Stimulated activated CD4-positive, alpha-beta T cell treated with anti-CD3 and anti-CD28 coated beads, Interleukin-2, amount 100 ng/mL, for 24 hours (primary cell): ENCODE results near the gene FSTL4.

ENCODE experiments used
- DNase-seq, 2 donors: peaks; one replicate each; pipeline ENCODE4 v3.0.0-alpha.2; 2020

FSTL4 gene

DNA sequence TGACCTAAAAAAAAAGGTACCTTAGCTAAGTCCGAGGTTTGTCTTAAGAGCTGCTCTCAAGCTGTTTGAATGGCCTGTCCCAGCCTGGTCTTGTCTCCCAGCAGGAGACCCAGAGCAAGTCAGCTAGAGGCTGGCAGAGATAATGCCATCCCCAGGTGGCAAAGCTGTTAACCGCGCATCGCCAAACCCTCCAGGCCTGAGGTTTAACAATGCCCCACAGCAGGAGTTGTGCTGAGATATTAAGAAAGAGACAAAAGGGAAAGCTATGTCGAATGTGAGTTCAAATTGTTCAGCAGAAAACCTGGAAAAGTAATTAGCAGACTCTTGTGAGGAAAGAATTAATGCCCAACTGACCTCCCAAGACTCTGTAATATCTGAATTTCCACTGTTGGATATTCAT is 187.1 kb downstream of the FSTL4 start:
- no peak for DNase-seq

DNA sequence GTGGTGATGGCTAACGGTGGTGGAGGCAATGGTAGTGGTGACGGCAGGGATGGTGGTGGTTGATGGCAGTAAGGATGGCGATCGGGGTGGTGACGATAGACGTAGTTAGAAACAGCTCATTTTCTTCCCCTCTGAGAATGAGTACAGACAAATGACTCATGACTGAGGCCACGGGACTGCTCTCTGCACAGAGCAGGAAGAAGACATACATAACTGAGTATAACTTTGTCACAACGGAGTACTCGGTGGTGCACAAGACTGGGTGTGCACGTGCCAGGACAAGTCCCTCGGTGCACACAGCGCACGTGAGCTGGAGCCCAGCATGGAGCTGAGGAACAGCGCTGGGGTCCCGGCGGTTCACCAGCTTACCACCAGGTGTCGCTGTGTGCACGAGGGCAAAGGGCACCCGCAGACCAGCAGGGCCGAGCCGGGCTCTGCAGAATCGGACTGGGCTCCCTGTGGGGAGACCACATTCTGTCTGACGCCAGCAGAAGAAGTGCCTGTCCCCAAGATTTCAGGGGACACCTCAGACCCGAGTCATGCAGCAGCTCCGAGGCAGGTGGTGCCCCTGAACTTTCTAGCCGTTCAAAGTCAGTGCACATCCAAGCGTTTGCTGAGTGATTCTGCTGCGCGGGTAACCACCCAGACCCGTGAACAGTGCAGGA is 188.6 kb downstream of the FSTL4 start:
- DNase-seq, result peak; percentile 79 to 85

DNA sequence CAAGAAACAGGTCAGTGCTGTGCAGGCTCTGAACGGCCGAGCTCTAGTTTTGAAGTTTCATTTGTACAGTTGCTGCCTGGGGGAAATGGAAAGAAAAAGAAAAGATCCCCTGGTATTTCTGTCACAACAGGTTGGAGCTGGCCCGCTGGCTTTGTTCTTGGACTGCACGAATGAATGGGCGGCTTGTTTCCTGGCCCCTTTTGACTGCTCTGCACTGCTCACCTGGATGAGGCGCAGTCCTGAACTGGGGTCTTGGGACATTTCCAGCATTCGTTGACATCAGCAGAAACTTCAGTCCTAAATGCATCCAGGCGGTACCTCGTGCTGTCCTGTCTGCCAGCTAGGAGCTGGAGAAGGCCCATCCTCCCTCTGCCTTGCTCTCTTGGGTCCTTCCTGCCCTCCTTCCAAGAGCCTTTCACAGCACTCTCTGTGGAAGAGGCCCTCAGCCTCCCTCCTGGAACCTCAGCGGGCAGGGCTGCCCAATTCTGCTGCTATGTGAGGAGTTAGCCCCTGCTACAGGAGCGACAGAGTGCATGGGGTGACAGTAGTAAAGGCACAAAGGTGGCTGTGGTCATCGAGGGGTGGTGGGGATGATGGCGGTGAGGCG is 189.2 kb downstream of the FSTL4 start:
- DNase-seq, result no peak

DNA sequence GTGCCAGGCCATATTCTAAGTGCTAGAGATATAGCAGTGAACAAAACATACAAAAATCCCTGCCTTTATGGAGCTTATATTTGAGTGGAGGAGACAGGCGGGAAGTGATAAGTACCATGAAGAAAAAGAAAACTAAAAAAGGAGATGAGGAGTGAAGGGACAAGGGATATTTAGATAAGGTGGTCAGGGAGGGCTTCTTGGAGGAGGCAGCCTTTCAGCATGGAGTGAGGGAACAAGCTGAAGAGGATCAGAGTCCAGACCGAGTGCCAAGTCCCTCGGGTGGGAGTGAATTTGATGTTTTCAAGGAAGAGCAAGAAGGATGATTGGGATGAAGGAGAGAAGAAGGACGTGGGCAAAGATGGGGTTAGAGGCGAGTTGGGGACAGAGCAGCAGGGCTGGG is 190.5 kb downstream of the FSTL4 start:
- no peak for DNase-seq

DNA sequence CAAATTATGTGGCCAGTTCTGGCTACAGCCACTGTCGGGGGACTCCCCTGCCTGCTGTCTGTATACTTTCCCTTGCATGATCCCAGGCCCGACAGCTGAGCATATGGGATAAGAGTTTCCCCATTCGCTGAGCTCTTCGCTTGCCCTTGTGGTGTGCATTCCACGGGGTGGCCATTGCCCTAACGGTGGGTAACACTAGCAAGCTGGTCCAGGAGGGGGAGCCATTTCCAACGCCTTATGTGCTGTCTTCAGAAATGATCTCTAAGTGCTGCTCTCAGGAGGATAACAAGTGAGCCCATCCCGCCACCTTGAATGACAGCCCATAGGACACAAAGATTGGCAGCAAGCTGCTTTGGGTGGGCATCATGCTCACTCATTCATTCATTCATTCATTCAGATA is 190.9 kb downstream of the FSTL4 start:
- peak; percentile 29 to 40 for DNase-seq

DNA sequence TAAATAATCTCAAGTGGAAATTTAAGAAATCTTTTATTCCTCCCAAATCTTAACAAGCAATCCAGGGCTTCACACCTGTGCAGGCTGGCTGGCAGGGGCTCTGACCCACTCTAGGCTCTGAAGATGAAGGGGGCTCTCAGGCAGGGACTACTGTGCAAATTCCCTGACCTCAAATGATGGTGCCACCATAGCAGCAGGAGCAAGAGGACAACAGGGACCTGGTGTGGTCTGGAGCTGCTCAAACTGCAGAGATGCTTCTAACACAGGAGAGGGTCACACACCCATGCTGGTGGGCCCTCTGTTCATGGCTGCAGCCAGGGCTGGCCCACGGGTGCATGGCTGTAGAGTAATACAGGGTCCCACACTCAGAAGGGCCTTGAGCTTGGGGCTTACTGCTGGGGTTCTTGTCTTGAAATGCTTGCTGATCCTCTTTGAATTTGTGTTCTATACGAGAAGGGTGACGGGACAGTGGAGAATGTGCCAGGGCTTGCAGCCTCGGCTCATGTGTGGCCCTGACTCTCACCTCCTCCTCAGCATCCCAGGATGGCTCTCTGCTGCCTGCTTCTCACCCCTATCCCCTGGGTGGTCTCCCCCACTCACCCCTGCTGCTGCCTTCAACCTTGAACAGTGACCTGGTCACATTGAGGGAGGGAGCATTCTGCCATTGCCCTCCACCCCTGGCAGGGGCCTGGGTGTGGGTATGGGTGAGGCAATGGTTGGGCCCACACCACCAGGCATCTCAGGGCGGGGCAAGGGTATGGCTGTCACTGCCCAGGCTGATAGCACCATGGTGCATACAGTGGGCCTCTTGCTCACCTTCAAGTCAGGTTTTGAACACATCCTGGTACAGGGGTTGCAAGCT is 191.7 kb downstream of the FSTL4 start:
- DNase-seq, result no peak

DNA sequence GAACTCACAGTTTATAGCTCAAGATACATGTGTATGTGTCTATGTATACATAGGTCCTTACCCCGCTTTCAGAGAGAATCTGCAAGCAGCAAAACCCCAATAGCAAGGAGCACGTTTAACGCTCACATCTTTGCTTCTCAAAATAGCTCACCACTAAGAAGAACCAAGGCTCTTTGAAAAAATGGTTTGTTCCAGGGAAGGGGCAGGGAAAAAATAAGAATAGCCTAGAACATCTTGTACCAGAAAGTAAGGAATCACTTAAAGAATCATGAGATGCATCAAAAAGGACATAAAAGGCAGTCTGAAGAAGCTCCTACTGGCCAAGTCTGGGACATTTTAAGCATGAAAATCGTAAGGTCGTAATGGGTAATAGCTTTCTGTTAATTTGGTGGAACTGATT is 196.4 kb downstream of the FSTL4 start:
- DNase-seq, result no peak

DNA sequence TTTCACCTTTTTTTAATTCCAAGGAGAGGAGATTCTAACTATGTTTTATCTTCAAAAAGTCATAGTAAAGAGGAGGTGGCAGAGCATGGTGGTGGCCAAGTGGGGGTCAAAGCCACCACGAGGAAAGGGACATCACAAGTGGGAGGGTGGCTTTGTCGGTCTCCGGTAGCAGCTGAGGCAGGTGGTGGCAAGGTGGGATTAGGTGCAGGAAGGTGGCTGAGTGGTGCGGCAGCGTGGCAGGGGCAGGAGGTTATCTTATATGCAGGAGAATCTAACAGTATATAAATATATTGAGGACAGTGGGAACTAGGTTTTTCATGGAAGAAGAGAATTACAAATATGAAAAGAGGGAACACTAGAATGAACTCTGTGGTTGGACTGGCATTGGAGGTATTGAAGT is 196.8 kb downstream of the FSTL4 start:
- no peak for DNase-seq

DNA sequence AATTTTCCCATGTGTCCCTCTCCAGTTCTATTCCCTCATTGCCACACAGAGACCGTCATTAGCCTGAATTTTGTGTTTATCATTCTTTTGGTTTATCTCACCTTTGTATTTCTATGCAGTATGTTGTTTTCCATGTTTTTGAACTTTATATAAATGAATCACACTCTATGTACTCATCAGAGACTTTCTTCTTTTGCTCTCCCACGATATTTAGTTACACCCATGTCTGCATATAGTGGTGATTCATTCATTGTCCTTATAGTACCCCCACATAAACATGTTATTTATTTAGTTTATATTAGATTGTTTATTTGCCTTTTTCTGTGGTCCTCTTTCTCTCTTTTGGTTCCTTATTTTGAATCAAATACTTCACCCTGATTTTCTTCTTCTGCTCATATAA is 199.7 kb downstream of the FSTL4 start:
- DNase-seq, result no peak

DNA sequence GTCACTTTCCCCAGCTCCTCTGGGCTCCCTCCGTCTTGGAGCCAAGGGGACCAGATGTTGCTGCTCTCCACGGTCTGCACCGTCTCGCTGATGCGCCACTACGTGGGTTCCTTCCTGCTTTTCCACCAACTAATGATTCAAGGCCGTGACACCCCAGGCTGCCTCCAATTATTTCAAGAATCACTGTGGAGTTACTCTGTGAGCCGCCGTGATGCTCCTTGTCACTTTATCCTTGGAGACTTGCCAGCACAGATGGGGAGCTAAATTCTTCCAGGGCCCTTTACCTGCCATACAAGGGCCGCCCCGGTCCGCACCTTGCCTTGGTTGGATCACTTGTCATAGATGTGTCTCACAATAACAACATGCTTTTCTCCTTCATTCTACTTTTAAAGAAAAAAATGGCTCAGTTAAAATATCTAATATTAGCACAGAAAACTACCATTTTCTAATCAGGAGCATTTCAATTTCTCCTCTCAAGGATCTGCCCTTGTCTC is 202.0 kb downstream of the FSTL4 start:
- no peak for DNase-seq

DNA sequence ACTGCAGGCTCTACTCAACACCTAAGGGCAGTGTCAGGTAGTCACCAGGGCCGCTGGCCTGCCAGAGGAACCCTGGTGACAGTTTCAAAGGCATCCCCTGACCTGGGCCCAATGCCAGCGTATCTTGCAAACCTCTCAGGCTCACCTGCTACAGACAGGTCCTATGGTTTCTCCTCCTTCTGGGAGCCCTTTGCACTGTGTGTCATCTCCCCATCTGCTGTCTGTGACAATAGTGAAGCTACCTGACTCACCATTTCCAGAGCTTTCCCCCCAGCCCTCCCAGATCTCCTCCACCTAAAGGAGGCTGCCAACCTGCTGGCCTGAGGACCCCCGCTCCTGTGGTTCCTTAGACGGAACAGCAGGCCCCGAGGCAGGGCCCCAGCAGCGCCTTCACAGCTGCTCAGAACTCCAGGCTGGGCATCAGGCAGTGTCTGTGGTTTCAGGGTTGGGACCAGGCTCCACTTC is 203.1 kb downstream of the FSTL4 start:
- no peak for DNase-seq

DNA sequence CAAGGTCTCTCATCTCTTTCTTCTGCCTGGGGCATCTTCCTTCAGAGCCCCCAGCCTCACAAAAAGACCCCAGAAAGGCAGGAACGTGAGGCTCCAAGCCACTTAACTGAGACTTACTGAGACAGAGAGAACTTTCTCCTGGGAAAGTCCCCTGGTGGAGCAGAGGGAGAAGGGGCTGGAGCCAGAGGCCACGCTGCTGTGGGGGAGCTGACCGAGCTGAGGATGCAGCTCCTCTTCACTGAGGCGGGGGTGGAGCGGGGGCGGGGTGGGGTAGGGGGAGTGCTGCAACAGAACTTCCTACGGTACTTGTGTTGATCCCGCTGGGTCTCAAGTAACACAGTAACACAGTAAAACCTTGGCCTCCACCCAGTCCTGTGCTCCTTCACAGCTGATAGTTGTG is 204.0 kb downstream of the FSTL4 start:
- DNase-seq, result no peak

DNA sequence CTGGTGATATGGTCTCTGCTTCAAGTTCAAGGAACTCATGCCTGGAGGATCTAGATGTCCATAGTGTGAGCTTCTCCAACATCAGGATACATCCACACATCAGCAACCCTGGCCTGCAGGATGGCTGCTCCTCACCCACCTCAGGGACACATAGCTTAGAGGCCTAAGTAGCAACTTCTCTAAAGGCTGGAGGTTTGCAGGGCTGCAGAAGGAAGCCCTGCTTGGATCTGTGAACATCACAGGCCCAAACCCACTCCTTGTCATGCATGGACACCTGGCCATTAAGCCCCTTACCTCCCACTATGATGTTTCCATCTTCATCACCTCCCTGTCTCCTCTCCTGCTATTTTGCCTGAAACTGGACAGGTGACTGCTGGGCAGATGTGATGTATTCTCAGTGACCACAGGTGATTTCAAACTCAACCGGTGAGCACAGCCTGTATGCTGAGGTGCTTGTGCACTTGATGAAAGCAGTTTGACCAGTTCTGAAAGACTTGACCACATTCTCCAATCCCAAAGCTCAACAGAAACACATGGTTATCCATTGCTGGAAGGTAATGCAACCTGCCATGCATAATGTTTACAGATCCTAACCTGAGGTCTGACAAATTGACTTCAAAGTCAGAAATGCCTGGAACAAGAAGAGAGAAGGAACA is 205.2 kb downstream of the FSTL4 start:
- DNase-seq, result no peak

DNA sequence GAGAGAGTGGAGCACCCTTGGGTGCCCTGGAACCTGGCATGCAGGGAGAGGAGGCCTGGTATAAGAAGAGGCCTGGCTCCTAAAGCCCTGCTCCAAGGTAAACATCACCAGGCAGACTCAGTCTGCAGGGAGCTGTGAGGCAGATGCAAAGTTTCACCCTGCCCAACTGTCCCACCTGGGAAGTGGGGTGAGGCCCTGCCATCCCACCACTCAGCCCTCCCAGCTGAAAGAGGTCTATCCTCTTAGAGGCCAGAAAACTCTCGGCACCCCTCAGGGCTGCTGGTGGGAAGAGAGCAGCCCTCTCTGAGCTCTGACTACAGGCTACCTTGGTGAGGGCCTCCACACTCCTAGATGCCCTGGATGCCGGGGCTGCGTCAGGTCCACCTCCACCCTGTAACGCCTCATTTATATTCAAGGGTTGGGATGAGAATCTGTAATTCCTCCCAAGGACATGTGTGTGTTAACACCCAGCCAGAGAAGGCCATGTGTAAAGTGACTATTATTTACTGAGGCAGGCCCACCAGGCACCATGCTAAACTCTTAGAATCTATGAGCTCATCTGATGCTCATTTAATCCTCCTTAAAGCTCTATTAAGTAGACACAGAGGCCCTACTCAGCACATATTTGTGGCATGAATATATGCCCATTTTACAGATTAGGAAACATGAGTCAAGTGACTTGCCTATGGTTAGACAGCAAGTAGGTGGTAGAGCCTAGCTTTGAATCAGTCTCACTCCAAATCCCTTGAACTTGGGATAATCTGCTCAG is 205.9 kb downstream of the FSTL4 start:
- peak in 1 of 2 donors; percentile 1 for DNase-seq

DNA sequence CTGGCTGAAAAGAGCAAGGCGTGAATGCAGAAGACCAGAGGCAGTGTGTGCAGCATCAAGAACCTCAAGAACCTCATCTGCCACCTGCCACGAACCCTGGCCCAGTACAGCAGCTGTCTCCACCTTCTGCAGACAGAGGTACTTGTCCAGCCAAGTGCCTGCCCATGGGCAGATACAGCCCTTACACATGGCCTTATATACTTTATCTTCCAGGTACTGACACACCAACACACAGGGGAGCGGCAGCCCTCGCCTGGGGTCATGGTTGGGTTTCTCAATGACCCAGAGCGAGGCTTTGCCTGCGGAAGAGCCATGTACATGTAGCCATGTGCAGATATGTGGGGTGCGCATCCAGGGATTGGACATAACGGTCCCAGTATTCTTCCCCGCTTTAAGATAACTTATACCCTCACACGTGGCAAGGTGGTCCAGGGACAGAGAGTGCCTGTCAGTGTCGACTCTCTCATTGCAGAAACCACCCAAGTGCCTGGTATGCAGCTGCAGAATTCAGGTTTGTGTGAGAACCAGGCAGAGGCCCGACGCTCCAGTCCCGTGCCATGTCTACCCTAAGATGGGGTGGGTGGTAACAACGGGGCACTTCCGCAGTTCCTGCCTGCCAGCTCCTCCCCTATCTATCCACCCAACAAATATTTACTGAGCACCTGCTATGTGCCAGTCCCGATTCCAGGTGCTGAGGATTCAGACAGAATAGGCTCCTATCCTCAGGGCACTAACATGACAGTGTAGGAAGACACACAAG is 206.9 kb downstream of the FSTL4 start:
- peak in 1 of 2 donors; percentile 6 for DNase-seq

DNA sequence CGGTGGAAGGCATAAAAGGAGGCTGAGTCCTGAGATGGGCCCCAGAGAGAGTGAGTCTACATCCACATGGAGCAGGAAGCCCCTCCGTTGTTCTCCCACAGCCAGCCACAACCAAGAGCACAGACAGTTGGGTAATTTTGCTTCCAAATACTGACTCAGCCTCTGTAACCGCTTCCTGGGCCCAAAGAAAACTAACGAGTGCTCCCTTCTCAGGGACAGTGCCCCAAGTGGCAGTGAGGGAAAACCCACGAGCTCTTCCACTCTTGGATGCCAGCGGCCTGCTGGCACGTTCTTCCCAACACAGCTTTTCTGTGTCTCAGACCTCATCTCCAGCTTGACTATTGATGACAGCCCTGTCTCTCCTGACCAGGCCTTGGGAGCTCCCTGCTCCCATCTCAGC is 207.6 kb downstream of the FSTL4 start:
- DNase-seq, result peak in 1 of 2 donors; percentile 10

DNA sequence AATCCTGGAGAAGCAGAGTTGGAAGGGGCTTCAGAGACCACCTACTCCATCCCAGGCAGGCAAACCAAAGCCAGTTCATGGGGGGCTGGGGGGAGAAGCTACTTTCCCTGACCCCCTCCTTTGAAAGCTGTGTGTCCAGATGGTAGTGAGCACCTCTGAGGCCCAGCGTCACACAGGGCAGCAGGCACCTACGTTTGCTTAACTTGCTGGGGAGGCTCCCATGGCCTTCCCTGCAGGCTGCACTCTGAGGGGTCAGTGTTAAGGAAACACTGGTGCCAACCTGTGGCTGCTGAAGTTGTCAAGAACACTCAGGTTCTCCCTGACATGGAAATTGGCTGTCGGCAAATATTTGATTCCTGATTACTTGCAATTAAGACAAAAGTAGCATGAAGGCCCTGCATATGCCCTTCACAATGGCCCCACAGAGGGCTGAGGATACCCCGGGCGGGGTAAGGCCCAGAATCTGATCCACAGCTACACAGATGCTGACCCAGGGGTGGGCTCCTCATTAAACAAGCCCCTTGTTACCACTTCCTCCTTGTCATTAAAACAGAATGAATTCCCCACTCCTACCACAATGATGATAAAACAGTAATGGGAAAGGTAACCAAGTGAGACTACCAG is 208.5 kb downstream of the FSTL4 start:
- peak in 1 of 2 donors; percentile 8 for DNase-seq

DNA sequence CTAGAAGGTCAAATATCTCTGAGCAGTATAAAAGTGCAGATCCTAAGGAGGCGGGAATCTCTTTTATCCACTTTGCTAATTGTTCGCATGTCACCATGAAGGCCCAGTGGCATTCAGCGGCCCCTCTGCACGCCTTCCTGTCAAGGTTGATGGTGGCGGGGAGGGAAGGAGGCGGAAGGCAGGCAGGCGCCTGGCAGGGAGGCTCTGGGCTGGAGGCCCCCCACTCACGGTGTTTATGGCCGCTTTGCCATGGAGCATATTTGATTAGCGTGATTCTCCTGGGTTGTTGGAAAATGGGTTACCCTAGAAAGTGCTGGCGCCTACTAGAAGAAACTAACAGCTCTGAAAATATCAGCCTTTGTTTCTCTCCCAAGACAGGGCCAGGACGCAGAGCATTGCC is 209.6 kb downstream of the FSTL4 start:
- peak in 1 of 2 donors; percentile 1 for DNase-seq

DNA sequence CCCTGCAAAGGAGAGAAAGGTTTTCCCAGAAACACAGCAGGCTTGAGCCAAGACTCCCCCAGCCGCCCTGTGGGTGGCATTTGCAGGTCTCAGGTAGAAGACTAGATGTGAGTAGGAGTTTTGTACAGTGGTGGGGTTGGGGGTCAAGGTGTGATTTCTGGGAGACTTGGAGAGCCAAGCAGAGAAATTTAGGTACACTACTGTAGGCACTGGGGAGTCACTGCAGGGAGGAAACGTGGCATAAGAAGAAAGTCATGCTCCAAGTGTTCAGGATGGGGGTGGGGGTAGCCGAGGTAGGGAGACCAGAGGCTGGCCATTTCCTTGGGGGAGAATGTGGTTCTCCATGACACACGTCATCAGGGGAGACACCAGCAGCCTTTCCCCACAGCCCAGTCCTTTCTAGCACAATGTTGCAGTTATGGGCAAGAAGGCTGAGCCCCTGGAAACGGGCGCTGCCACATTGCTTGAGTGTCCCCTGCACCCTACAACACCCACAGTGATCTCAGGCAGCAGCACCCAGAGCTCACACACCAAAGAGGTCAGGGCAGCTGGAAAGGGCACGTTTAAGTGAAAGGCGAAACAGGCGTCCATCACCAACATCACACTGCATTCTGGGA is 210.5 kb downstream of the FSTL4 start:
- no peak for DNase-seq

DNA sequence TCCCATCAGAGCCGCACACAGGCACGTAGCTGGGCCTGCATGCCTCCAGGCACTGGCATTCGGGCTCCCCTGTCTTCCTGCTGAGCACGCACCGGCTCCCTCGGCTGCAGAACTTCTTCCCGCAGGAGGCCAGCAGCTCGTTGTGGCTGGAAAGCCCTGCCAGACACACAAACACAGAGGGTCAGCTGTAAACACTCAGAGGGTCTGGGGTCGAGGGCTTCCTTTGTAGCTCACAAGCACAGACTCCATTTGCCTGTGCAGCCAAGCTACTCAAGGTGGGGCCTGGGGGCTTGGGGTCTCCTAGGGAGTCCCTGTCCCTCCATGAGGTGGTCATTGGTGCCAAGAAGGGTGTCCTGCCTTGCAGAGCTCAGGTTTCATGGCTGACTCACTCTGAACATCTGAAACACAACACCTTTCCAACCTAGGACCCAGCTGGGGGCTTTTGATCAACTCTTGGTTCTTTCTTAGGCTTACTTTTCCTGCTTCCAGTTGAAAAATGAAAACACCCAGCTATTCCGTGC is 211.4 kb downstream of the FSTL4 start:
- no peak for DNase-seq
